ENCODE results near the gene OAT.

OAT gene

GRCh38 chr10:124349996-124350280, 68.8 kb downstream of the OAT start:
- no peak for DNase-seq

GRCh38 chr10:124349231-124349995, 69.3 kb downstream of the OAT start:
- no peak for DNase-seq

DNA sequence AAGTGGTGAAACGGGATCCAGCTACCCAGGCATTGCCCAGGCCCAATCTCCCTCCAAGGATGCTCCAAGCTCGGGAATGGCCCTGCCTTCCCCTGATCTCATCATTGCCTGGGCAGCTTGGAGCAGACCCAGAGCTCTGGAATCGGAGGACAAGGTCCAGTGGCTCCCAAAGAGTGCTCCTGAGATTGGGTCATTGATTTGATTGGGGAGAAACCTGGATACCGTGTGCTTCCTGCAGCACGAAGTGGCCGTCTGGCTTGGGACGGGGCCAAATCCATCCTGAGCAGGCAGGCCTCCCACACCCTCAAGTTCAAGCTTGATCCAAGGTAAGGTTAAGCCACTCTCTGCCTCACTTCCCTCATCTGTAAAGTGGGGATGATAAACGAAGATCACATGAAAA, 69.9 kb downstream of the OAT start:
- no peak for DNase-seq

GRCh38 chr10:124347956-124348355, 70.8 kb downstream of the OAT start:
- no peak for DNase-seq

All from NCI-H2107 (cell line).